Right hindlimb (tissue), 1 donor: ENCODE data around the gene IWS1.
"Not testable (repeated sequence)": the region's sequence is repeated elsewhere in the genome, so short reads cannot be mapped to it uniquely, and the experiment has no call there.

ENCODE experiments used
- DNase-seq: peaks from one replicate; pipeline ENCODE4 v3.0.0-alpha.2; 2018

IWS1 gene

GRCh38 chr2:127453392-127454171, 72.7 kb downstream of the IWS1 start:
- no peak for DNase-seq

- DNase-seq: no peak
Measured at GRCh38 chr2:127453013-127453391, 73.3 kb downstream of the IWS1 start.

DNA sequence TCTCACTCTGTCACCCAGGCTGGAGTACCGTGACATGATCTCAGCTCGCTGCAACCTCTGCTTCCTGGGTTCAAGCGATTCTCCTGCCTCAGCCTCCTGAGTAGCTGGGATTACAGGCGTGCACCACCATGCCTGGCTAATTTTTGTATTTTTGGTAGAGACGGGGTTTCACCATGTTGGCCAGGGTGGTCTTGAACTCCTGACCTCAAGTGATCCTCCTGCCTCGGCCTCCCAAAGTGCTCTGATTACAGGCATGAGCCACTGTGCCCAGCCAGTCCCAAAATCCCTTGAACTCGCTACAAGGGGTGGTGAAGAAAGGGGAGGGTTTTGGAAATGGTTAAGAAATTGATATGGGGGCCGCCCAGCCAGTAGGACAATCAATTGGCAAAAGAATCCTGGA, 73.9 kb downstream of the IWS1 start:
- DNase-seq: not testable (repeated sequence)

DNA sequence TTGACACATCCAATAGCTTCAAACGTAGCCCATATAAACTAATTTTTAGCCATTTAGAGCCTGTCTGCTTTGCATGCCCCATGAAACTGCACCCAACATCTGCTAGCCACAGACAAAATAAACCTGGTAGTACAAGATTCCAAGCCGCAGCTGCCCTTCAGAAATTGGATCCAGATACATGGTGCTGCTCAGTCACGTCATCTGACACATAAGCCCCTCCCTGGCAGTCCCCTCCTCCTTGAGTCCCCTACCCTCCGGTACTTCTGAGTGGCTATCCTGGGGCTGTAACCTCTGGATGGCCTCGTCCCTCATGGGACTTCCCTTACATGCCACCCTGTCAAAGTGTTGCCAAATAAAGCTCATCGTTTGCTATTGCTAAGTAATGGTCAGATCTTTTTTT, 74.3 kb downstream of the IWS1 start:
- no peak for DNase-seq

GRCh38 chr2:127449898-127450297, 76.4 kb downstream of the IWS1 start:
- DNase-seq: no peak

DNA sequence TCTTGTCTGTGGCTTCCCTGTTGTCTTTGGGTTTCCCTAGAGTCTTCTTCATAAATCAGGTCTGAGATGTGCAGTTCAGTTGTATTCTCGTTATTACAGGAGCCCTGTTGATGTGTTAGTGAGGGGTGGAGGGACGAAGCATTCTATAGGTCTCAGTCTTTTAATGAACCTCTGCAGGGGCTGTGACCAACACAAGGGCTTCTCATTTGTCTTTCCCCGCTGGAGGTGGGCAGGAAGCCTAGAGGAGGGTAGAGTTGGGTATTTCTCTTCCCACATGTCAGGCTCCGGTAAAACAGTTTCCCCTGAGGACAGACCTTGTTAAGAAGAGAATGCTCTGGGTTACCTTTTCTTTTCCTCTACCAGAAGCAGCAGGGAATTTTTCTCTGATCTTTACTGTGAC, 76.9 kb downstream of the IWS1 start:
- DNase-seq: no peak

DNA sequence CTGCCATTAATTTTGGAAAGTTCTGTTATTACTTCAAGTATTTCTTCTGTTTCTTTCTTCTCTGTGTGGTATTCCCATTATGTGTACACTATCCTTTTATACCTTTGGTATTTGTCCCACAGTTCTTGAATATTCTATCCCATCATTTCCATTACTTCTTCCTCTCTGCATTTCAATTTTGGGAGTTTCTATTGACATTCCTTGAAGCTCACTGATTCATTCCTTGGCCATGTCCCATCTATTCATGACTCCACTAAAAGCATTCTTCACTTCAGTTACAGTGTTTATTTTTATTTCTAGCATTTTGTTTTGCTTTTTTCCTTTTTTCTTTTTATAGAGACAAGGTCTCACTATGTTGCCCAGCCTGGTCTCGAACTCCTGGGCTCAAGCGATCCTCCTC, 77.8 kb downstream of the IWS1 start:
- DNase-seq: no peak

DNA sequence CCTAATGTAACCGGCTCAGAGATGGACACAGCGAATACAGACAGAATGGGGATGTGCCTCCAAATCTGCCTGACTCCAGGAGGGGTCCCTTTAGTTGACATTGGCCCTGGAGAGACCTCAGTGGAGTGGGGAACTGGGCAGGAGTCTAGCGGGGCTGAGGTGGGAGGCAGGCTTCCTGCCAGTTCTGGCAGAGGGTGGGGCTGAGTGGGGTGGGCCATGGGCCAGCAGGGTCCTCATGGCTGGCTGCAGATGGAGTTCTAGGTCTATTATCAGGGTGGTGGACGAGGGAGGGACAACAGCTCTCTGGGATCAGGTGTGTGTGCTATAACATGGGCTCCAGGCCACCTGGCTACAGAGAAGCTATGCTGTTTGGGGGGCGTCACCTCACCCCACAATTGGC, 86.9 kb downstream of the IWS1 start:
- DNase-seq: no peak

- no peak for DNase-seq
Measured at GRCh38 chr2:127437781-127438726, 88.2 kb downstream of the IWS1 start.

DNA sequence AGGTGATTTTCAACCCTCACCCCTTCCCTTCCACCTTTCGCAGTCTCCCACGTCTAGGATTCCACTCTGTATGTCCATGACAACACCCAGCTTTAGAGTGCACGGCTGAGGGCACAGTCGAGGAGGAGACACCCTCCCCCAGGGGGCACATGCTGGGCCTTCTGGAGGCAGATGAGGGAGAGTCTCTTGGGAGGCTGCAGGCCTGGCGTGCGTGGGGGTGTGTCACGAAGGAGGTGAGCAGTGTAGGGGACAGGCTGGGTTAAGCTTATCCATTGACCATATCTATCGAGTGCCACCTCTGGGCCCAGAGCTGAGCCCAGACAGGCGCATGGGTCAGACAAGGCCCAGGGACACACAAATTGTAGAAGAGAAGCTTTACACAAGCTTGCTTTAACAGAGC, 89.2 kb downstream of the IWS1 start:
- DNase-seq: no peak

DNA sequence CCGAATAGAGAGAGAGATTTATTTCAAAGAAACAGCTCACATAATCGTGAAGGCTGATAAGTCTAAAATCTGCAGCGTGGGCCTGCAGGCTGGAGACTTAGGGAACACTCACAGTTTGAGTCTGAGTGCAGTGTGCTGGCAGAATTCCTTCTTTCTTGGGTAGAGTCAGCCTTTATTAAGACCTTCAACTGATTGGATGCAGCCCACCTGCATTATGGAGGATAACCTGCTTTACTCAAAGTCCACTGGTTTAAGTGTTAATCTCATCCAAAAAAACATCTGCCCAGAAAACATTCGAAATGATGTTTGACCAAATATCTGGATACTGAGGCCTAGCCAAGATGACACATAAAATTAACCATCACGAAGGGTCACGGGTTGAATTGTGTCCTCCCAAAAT, 91.8 kb downstream of the IWS1 start:
- no peak for DNase-seq

DNA sequence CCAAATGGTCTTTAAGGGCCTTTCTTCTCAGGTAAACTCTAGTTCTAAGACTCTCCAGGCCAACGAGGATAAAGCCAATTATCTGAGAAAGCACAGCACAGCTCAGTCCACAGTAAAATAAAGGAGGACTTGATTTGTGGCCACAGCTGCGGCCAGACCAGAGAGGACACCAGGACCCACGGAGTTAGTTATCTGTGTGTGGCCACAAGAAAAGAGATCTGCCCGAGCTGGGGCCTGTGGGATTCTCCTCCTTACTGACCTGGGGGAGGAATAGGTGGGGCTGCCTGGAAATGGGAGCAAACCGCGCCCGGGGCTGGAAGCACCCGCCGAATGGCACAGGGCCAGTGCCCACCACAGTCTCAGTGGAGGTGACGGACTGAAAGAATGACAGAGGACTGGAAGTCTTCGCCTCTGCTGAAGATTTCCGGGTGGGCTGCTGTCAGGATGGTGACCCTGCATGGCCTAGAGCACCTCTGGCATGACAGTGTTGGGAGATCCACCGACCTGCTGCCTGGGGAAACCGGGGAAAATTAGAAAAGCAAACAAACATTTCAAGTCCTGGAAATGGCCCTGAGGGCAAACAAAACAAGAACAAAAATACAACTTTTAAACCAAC, 94.8 kb downstream of the IWS1 start:
- no peak for DNase-seq
